ENCODE results near the gene RNPS1. TPM values are rescaled to one million over a fixed set of nuclear protein-coding genes. Genes with fewer than 3 reads are reported as not detected.

Gene RNPS1
- total and polyA plus RNA-seq, 9 of the 15 experiments (the other 6 are each of a cell fraction or from before 2014, with no cell fraction given), result 44.9 to 338 (median 202) TPM

DNA sequence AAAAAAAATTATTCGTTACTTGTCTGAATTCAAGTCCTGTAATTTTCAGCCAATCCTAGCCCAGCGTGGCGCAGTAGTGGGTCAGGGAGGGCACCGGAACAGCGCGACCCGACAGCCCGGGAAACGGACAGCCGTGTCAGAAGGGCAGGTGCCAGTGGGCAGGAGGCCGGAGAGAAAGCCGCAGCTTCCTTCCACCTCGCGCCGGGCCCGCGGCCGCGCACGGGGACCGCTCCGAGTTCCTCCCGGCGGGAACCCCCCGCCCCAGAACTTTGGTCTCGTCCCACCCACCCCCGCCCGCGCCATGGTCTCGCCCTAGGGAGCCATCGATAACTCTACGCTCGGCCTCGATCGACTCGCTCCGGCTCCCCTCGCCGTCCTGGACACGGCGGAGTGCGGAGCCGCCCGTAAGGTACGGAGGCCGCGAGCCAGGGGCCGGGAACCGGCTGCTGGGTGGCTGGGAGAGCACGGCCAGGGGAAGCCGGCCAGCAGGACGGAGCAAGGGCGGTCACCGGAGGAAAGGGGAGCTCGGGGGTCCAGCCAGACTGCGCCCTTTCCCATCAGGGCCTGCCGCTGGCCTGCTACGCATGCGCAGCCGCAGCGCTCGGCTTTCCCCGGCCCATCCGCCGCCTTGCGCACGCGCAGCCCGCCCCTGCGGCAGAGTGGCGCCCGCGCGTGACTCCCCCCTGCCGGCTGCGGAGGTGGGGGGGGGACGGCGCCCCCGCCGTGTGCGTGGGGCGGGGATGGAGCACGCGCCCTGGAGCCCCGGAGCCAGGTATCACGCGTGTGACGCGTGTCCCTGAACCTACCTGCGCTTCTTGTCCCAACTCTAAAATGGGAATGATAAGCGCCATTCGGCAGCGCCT lies 62.6 kb downstream of the RNPS1 start, which contains the start of gene MLST8 (continued):
- TF ChIP-seq ZFP36 (IDR thresholded peaks at IDR 0.05; ENCODE audit: low read depth, low read length, partially characterized antibody), result no peak
- TF ChIP-seq RBM25 (IDR thresholded peaks at IDR 0.05; ENCODE audit: low read depth, low read length, severe bottlenecking), result no peak
- TF ChIP-seq, protein P1, sequence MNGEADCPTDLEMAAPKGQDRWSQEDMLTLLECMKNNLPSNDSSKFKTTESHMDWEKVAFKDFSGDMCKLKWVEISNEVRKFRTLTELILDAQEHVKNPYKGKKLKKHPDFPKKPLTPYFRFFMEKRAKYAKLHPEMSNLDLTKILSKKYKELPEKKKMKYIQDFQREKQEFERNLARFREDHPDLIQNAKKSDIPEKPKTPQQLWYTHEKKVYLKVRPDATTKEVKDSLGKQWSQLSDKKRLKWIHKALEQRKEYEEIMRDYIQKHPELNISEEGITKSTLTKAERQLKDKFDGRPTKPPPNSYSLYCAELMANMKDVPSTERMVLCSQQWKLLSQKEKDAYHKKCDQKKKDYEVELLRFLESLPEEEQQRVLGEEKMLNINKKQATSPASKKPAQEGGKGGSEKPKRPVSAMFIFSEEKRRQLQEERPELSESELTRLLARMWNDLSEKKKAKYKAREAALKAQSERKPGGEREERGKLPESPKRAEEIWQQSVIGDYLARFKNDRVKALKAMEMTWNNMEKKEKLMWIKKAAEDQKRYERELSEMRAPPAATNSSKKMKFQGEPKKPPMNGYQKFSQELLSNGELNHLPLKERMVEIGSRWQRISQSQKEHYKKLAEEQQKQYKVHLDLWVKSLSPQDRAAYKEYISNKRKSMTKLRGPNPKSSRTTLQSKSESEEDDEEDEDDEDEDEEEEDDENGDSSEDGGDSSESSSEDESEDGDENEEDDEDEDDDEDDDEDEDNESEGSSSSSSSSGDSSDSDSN (IDR thresholded peaks at IDR 0.05; ENCODE audit: borderline replicate concordance in 1 of 2, low read depth in 2 of 2, low read length in 2 of 2), result 0 out of 4 replicates have a peak, but pooled peaks of 1 of the 2 experiments have one; percentile 53
- no peak for TF ChIP-seq ZNF316 (IDR thresholded peaks at IDR 0.05)
- TF ChIP-seq, protein P2, sequence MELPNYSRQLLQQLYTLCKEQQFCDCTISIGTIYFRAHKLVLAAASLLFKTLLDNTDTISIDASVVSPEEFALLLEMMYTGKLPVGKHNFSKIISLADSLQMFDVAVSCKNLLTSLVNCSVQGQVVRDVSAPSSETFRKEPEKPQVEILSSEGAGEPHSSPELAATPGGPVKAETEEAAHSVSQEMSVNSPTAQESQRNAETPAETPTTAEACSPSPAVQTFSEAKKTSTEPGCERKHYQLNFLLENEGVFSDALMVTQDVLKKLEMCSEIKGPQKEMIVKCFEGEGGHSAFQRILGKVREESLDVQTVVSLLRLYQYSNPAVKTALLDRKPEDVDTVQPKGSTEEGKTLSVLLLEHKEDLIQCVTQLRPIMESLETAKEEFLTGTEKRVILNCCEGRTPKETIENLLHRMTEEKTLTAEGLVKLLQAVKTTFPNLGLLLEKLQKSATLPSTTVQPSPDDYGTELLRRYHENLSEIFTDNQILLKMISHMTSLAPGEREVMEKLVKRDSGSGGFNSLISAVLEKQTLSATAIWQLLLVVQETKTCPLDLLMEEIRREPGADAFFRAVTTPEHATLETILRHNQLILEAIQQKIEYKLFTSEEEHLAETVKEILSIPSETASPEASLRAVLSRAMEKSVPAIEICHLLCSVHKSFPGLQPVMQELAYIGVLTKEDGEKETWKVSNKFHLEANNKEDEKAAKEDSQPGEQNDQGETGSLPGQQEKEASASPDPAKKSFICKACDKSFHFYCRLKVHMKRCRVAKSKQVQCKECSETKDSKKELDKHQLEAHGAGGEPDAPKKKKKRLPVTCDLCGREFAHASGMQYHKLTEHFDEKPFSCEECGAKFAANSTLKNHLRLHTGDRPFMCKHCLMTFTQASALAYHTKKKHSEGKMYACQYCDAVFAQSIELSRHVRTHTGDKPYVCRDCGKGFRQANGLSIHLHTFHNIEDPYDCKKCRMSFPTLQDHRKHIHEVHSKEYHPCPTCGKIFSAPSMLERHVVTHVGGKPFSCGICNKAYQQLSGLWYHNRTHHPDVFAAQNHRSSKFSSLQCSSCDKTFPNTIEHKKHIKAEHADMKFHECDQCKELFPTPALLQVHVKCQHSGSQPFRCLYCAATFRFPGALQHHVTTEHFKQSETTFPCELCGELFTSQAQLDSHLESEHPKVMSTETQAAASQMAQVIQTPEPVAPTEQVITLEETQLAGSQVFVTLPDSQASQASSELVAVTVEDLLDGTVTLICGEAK (IDR thresholded peaks at IDR 0.05), result 0 out of 2 replicates have a peak, but pooled peaks have one; percentile 42
- TF ChIP-seq, protein P2 (CRISPR knock-in tag; IDR thresholded peaks at IDR 0.05), result no peak
- 0 out of 2 replicates have a peak, but pooled peaks have one; percentile 56 for TF ChIP-seq ZNF133 (CRISPR knock-in tag; IDR thresholded peaks at IDR 0.05)
- no peak for TF ChIP-seq ZNF79 (CRISPR knock-in tag; IDR thresholded peaks at IDR 0.05; ENCODE audit: low read depth)
- peak in 1 of 2 experiments; percentile 99; a peak in 2 of 4 replicates for TF ChIP-seq FOXK2 (conservative IDR thresholded peaks at IDR 0.05 in 1 of 2, IDR thresholded peaks at IDR 0.05 in 1 of 2; ENCODE audit: low read depth in 2 of 2)
- TF ChIP-seq SREBF1 (IDR thresholded peaks at IDR 0.05; ENCODE audit: borderline replicate concordance, low read depth, low read length), result peak; percentile 60; the same call in 1 of the 2 replicates
- TF ChIP-seq DPF2 (IDR thresholded peaks at IDR 0.05), result peak; percentile 41; the same call in 1 of the 2 replicates
- TF ChIP-seq STAG1 (CRISPR knock-in tag; IDR thresholded peaks at IDR 0.05; ENCODE audit: borderline replicate concordance), result no peak
- TF ChIP-seq GTF2E2 (tag; IDR thresholded peaks at IDR 0.05), result no peak
- no peak for TF ChIP-seq GABPB2 (CRISPR knock-in tag; conservative IDR thresholded peaks at IDR 0.05)

Data from K562 (cell line).